Duodenal mucosa (tissue), 2 donors: ENCODE results near the gene PEAK1.

ENCODE experiments used
- H3K27ac ChIP-seq: one replicate; pipeline ENCODE4 v1.7.0; 2013; ENCODE audit warnings: low read depth, low read length
- H3K27me3 ChIP-seq, 2 donors: one replicate each; pipeline ENCODE4 v1.7.0; 2013; ENCODE audit warnings: low read length in 2 of 2, control low read depth in 1 of 2; ENCODE audit not compliant: insufficient read depth in 2 of 2, control insufficient read depth in 1 of 2
- H3K36me3 ChIP-seq, 2 donors: one replicate each; pipeline ENCODE4 v1.7.0; 2013; ENCODE audit warnings: low read length in 2 of 2, control low read depth in 1 of 2; ENCODE audit not compliant: insufficient read depth in 2 of 2, control insufficient read depth in 1 of 2
- H3K4me1 ChIP-seq, 2 donors: one replicate each; pipeline ENCODE4 v1.7.0; 2013; ENCODE audit warnings: low read length in 2 of 2, control low read depth in 1 of 2; ENCODE audit not compliant: insufficient read depth in 2 of 2, control insufficient read depth in 1 of 2
- H3K4me3 ChIP-seq, 2 donors: one replicate each; pipeline ENCODE4 v1.7.0; 2013; ENCODE audit warnings: low read length in 2 of 2, low read depth in 1 of 2
- H3K9ac ChIP-seq, 2 donors: one replicate each; pipeline ENCODE4 v1.7.0; 2013; ENCODE audit warnings: low read length in 2 of 2, low read depth in 1 of 2
- H3K9me3 ChIP-seq, 2 donors: one replicate each; pipeline ENCODE4 v1.7.0; 2013; ENCODE audit warnings: low read length in 2 of 2, control low read depth in 1 of 2; ENCODE audit not compliant: control insufficient read depth in 1 of 2

PEAK1 gene

GRCh38 chr15:77247116-77247515 is 172.8 kb downstream of the PEAK1 start:
- H3K36me3 ChIP-seq, result peaks cover 3 to 4% of the 10 kb centered on the region in 2 donors
- H3K4me3 ChIP-seq, result no peak overlapping the region
- no peak overlapping the region for H3K27ac ChIP-seq
- H3K9me3 ChIP-seq, result no peaks in the 10 kb centered on the region
- H3K9ac ChIP-seq, result no peak overlapping the region
- H3K27me3 ChIP-seq, result no peaks in the 10 kb centered on the region
- no peaks in the 10 kb centered on the region for H3K4me1 ChIP-seq

DNA sequence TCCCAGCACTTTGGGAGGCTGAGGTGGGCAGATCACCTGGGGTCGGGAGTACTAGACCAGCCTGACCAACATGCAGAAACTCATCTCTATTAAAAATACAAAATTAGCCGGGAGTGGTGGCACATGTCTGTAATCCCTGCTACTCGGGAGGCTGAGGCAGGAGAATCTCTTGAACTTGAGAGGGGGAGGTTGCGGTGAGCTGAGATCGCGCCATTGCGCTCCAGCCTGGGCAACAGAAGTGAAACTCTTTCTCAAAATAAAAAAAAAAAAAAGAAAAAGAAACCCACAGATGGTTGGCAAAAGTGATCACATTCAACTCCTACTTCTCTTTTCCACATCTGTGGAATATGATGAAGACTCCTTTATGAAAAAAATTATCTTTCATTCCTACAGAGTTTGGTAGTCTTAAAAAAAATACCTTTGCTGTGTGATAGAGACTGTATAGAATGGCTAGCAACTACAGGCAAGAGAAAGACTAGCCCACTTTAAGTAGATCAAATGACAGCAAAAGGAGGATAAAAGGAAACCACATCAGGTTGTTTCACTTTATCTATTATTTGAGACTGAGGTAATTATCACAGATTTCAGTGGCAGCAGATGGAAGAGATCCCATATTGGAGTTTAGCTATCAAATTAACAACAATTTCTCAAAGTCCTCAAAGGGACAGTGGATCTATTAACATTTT is 176.0 kb downstream of the PEAK1 start:
- Histone ChIP-seq H3K27me3 (no peaks in the 10 kb centered on the region), H3K27ac (no peak overlapping the region), H3K9ac (no peak overlapping the region)

DNA sequence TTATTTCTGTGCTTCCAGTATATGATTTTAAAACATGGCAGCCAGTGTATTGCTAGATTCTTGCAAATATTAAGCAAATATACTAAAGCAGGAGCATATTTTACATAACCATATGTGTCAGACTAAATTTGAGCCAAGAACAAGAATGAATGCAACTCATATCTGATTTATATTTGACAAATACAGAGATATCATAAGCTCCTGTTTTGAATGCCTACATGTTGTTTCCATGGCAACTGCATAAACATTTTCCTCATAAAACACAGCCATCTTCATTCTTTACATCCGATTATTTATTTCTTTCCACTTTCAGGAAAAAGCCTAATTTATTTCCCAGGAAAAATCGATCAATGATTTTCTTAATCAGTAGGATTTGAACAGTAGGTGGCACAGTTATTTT is 176.8 kb downstream of the PEAK1 start:
- H3K9me3 ChIP-seq, result no peaks in the 10 kb centered on the region
- H3K36me3 ChIP-seq, result peaks cover 0 to 3% of the 10 kb centered on the region in 2 donors
- H3K4me3 ChIP-seq, result no peak overlapping the region
- no peak overlapping the region for H3K9ac ChIP-seq
- H3K27ac ChIP-seq, result no peak overlapping the region
- H3K4me1 ChIP-seq, result no peaks in the 10 kb centered on the region
- no peaks in the 10 kb centered on the region for H3K27me3 ChIP-seq

More for the DNA sequence above, 176.0 kb downstream of the PEAK1 start:
- Histone ChIP-seq H3K36me3 (peaks cover 0 to 3% of the 10 kb centered on the region in 2 donors), H3K4me3 (no peak overlapping the region), H3K4me1 (no peaks in the 10 kb centered on the region), H3K9me3 (no peaks in the 10 kb centered on the region)

DNA sequence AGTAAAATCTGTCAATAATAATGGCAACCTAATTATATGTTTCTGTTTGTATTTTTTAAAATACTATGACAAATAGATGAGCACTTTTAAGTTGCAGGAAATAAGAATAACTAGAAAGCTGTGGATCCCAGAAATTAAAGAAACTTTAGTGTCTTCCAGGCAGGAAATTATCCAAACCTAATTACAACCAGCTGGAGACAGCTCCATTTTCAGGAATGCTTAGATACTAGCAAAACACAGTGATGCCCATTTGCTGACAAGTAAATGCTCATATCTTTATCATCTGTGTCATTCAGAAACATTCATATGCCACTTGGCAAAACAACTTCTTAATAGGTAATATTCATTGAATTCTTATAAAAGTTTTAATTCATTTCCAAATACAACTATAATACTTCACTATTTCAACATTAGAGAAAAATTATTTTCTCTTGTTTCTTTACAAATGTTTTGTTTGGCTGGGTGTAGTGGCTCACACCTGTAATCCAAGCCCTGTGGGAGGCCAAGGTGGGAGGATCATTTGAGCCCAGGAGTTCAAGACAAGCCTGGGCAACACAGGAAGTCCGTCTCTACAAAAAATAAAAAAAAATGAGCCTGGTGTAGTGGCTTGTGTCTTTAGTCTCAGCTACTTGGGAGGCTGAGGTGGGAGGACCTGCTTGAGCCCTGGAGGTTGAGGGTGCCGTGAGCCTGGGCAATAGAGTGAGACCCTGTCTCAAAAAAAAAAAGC is 179.9 kb downstream of the PEAK1 start:
- peaks cover 3 to 10% of the 10 kb centered on the region in 2 donors for H3K36me3 ChIP-seq

GRCh38 chr15:77235566-77235965 is 184.3 kb downstream of the PEAK1 start:
- Histone ChIP-seq H3K36me3 (peaks cover 0 to 10% of the 10 kb centered on the region in 2 donors), H3K27me3 (no peaks in the 10 kb centered on the region), H3K4me1 (no peaks in the 10 kb centered on the region)

More for the DNA sequence above, 179.9 kb downstream of the PEAK1 start:
- no peak overlapping the region for H3K9ac ChIP-seq
- H3K27ac ChIP-seq, result no peak overlapping the region
- no peaks in the 10 kb centered on the region for H3K27me3 ChIP-seq
- H3K4me1 ChIP-seq, result no peaks in the 10 kb centered on the region
- H3K4me3 ChIP-seq, result no peak overlapping the region
- peaks cover 0 to 12% of the 10 kb centered on the region in 2 donors for H3K9me3 ChIP-seq

DNA sequence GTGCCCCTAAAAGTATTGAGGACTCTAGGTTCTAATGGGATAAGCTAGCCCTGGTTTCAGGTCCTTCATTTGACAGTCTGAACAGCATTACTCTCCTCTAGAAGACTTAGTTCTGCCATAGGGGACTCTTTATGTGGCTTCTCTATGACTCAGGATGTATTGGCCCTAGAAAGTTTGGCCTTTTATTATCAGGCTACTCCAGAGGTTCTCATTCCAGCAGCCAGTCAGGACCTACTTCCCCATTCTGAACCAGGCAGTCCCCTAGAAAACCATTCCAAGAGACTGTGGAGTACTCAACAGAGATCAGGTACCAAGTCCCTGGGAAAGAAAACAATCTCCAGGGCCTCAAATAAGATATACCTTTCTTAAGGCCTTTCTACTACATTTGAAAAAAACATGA is 191.1 kb downstream of the PEAK1 start:
- Histone ChIP-seq H3K9me3 (no peaks in the 10 kb centered on the region), H3K9ac (no peak overlapping the region), H3K27me3 (no peaks in the 10 kb centered on the region), H3K27ac (no peak overlapping the region), H3K4me3 (no peak overlapping the region), H3K36me3 (no peaks in the 10 kb centered on the region), H3K4me1 (peaks cover 4 to 26% of the 10 kb centered on the region in 2 donors)

More at GRCh38 chr15:77235566-77235965, 184.3 kb downstream of the PEAK1 start:
- no peak overlapping the region for H3K4me3 ChIP-seq
- H3K9me3 ChIP-seq, result peaks cover 0 to 12% of the 10 kb centered on the region in 2 donors
- no peak overlapping the region for H3K9ac ChIP-seq
- H3K27ac ChIP-seq, result no peak overlapping the region

DNA sequence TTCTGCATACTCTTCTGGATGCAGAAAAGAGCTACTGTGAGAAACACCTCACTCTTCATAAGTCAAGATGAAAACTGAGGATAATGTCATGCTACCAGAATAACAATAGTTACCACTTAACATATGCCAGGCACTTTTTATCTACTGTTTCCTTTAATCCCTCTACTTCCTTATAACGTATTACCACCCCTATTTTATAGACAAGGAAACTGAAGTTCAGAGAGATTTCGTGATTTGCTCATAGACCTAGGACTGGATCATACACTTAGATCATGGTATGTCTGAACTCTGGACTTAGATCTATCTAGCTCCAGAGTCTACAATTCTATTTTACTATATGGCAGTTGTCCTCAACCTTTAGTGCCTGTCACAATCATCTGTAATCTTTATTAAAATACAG is 193.3 kb downstream of the PEAK1 start:
- Histone ChIP-seq H3K9ac (no peak overlapping the region), H3K36me3 (no peaks in the 10 kb centered on the region), H3K9me3 (no peaks in the 10 kb centered on the region), H3K27me3 (no peaks in the 10 kb centered on the region), H3K4me3 (no peak overlapping the region), H3K27ac (no peak overlapping the region), H3K4me1 (peaks cover 4 to 26% of the 10 kb centered on the region in 2 donors)

GRCh38 chr15:77225646-77226045 is 194.3 kb downstream of the PEAK1 start:
- Histone ChIP-seq H3K4me1 (peaks cover 4 to 26% of the 10 kb centered on the region in 2 donors), H3K9ac (no peak overlapping the region), H3K9me3 (no peaks in the 10 kb centered on the region), H3K27ac (no peak overlapping the region), H3K36me3 (no peaks in the 10 kb centered on the region), H3K4me3 (no peak overlapping the region), H3K27me3 (no peaks in the 10 kb centered on the region)

DNA sequence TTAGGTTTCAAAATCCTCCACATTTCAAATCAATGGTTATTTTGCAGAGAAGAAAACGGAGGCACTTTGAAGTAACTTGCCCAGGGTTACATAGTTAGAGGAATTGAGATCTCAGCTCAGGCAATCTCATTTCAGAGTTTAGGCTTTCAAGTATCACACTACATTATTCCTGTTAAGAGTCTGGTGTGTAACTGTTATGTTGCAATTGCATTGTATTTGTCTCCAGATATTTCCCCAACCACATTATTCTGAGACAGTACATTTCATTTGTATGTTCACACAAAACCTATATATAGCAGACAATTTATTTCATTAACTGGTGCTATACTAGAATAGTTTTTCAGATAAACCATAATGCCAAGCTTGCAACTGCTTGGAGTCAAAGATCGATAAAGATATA is 194.8 kb downstream of the PEAK1 start:
- H3K27me3 ChIP-seq, result no peaks in the 10 kb centered on the region
- H3K36me3 ChIP-seq, result no peaks in the 10 kb centered on the region
- H3K27ac ChIP-seq, result no peak overlapping the region
- peaks cover 4 to 26% of the 10 kb centered on the region in 2 donors for H3K4me1 ChIP-seq
- no peak overlapping the region for H3K9ac ChIP-seq
- H3K9me3 ChIP-seq, result no peaks in the 10 kb centered on the region
- no peak overlapping the region for H3K4me3 ChIP-seq

DNA sequence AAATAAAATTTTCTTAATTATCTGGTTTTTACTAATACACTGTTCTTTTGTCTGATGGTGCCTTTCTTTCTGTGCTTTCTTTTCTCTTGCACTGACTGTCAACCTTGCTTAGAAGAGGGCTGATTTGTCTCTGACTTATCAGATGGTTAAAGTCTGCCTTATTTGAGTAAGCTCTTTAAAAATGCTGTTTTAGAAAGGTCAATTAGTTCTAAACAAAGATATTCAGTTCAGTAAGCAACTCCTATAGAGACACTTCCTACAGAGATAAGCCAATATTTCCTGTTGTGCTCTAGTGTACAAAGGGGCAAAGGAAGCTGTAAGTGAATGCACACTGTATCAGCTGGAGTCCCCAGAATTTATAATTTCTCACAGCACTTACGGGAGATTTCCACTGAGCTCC is 195.6 kb downstream of the PEAK1 start:
- Histone ChIP-seq H3K9ac (no peak overlapping the region), H3K4me3 (no peak overlapping the region), H3K9me3 (no peaks in the 10 kb centered on the region), H3K4me1 (peaks cover 4 to 26% of the 10 kb centered on the region in 2 donors), H3K27ac (no peak overlapping the region), H3K36me3 (no peaks in the 10 kb centered on the region), H3K27me3 (no peaks in the 10 kb centered on the region)
